HS-5 (cell line): Measurements from ENCODE around the gene HLA-E.
"Not testable (repeated sequence)": the region's sequence is repeated elsewhere in the genome, so short reads cannot be mapped to it uniquely, and the experiment has no call there.

ENCODE experiments used
- DNase-seq: peaks from one replicate; pipeline ENCODE4 v3.0.0-alpha.2; 2012; ENCODE audit warnings: low read depth

Gene HLA-E

DNA sequence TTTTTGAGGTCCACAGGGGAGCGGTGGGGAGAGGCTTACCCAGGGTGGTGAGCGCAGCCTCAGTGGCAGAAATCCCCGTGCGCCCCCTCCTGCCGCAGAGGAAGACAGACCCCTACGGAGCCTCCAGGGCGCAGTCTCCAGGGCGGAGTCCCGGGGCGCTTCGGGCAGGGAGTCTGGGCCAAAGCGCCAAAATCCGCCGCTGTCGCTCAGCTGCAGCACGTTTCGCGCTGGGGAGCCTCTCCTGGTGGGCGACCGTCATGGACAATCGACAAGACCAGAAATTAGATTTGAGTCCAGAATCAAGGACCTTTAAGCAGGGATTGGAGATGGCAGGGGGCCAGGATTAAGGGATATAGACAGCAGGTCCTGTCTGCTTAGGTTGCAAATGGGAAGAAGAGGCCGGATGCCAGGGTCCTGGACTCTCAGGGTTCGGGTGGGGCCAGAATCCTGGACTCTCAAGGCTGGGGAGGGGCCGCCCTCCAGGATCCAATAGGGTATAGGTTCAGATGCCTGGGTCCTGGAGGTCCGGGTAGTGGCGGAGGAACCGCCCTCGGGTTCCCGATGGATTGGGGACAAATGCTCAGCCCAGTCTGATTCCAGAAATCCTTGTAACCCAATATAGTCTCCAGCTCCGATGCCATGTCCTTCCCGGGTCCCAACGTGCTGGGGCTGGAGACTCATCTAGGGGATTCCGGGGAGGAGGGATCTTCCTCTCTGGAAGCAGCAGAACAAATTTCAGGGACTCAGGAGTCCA is 7.9 kb upstream of the HLA-E start:
- DNase-seq, result no peak

DNA sequence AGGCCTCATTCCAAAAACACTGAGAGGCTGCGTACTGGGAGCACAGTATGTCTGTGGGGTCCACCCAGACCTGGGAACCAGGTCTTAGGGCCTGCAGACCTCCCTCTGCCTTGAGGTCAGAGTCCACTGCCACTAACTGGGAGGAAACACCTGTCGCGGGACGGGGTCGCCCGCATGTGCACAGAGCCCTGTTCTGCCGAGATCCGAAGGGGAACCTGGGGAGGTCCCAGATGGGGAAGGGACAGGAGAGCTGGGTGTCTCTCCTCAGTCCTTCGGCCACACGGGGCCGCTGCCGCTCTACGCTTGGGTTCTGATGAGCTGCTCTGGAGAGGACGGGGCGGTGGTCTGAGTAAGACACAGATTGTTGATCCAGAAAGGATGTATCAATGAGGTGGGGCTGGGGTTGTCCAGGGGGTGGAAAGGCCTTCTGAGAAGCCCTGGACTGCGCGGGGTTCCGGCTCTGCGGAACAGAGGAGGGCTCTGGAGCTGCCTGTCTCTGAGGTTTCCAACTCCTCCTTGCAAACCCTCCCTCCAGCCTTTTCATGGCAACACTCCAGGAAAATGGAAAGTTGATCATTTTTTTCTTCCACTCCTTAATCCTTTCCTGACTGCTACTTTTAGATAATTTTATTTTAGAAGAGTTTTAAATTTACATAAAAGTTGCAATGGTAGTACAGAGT is 7.2 kb upstream of the HLA-E start:
- not testable (repeated sequence) for DNase-seq

DNA sequence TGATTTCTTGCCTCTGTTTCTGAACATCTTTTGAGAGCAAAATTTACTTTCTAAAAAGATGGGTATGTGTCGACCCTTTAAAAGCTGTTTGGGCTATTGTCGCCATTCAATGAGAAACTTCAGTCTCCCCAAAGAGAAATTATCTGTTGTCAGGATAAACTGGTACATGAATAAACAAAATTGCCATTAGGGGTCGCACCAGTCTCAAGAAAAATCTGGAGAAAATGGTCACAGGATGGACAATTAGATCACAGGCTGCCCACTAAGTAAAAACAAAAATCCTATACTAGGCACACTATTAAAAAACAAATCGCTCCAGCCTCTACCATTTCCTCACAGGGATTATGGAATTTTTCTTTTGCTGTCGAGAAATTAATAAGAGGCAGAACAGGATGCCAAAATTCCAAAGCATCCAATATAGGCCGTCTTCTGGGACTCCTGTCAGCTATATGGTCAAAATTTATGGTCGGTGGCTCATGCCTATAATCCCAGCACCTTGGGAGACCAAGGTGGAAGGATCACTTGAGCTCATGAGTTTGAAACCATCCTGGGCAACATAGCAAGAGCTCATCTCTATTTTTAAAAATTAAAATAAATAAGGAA is 5.5 kb upstream of the HLA-E start:
- peak; percentile 58 for DNase-seq

DNA sequence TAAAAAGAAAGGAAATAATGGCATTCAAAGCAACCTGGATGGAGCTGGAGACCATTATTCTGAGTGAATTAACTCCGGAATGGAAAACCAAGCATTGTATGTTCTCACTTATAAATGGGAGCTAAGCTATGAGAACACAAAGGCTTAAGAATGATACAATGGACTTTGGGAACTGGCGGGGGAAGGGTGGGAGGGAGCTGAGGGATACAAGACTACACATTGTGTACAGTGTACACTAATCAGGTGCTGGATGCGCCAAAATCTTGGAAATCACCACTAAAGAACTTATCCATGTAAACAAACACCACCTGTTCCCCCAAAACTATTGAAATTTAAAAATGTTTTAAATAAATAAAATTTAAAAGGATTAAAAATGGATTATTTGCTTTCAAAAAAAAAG is 4.1 kb upstream of the HLA-E start:
- DNase-seq, result no peak

- DNase-seq, result no peak
Observed at GRCh38 chr6:30487926-30488325, 1.4 kb upstream of the HLA-E start.

DNA sequence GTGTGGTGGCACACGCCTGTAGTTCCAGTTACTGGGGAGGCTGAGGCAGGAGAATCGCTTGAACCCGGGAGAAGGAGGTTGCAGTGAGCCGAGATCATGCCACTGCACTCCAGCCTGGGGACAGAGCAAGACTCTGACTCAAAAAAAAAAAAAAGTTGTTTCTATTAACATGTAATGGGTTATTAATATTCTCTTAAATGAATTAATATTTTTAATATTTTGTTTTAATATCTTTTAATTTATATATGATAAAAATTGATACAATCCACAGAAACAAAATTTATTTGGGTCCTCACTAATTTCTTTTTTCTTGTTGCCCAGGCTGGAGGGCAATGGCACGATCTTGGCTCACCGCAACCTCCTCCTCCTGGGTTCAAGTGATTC is 620 bp upstream of the HLA-E start:
- not testable (repeated sequence) for DNase-seq

DNA sequence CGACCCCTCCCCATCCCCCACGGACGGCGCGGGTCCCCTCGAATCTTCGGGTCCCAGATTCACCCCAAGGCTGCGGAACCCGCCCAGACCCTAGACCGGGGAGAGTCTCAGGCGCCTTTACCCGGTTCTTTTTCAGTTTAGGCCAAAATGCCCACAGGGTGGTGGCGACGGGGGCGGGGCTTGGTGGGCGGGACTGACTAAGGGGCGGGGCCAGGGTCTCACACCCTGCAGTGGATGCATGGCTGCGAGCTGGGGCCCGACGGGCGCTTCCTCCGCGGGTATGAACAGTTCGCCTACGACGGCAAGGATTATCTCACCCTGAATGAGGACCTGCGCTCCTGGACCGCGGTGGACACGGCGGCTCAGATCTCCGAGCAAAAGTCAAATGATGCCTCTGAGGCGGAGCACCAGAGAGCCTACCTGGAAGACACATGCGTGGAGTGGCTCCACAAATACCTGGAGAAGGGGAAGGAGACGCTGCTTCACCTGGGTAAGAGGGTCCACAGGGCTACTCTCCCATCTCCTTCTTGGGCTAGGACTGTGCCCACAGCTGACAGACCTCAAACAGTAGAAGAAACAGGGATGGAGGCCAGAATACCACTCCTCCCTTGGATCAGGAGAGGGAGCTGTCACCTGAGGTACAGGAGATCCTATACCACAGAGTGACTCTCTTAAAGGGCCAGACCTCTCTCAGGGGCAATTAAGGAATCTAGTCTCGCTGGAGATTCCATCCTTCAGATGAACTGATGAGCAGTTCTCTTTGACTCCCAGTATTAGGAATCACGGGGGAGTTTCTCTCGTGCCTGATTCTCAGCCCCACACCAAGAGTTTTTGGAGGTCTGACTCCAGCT is 942 bp downstream of the HLA-E start:
- DNase-seq, result no peak

- not testable (repeated sequence) for DNase-seq
Observed at GRCh38 chr6:30491291-30491953, 2.1 kb downstream of the HLA-E start.

- DNase-seq, result no peak
Observed at GRCh38 chr6:30491991-30492952, 3.0 kb downstream of the HLA-E start.

DNA sequence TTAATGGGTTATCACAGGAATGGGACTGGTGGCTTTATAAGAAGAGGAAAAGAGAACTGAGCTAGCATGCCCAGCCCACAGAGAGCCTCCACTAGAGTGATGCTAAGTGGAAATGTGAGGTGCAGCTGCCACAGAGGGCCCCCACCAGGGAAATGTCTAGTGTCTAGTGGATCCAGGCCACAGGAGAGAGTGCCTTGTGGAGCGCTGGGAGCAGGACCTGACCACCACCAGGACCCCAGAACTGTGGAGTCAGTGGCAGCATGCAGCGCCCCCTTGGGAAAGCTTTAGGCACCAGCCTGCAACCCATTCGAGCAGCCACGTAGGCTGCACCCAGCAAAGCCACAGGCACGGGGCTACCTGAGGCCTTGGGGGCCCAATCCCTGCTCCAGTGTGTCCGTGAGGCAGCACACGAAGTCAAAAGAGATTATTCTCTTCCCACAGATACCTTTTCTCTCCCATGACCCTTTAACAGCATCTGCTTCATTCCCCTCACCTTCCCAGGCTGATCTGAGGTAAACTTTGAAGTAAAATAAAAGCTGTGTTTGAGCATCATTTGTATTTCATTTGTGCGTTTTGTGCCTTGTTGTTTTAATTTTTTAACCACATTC is 4.4 kb downstream of the HLA-E start:
- no peak for DNase-seq

- DNase-seq, result no peak
Observed at GRCh38 chr6:30494291-30494861, 5.1 kb downstream of the HLA-E start.

DNA sequence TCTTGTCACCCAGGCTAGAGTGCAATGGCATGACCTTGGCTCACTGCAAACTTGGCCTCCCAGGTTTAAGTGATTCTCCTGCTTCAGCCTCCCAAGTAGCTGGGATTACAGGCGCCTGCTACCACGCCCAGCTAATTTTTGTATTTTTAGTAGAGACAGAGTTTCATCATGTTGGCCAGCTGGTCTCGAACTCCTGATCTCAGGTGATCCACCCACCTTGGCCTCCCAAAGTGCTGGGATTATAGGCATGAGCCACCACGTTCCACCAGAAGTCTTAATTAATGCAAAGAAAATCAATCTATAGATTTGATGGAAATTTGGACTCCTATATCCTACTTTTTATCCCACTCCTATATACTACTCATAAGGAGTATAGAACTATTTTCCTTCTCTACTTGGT is 5.8 kb downstream of the HLA-E start:
- DNase-seq, result not testable (repeated sequence)

- no peak for DNase-seq
Observed at GRCh38 chr6:30495993-30496392, 6.7 kb downstream of the HLA-E start.

- DNase-seq, result not testable (repeated sequence)
Observed at GRCh38 chr6:30497261-30497599, 7.9 kb downstream of the HLA-E start.

DNA sequence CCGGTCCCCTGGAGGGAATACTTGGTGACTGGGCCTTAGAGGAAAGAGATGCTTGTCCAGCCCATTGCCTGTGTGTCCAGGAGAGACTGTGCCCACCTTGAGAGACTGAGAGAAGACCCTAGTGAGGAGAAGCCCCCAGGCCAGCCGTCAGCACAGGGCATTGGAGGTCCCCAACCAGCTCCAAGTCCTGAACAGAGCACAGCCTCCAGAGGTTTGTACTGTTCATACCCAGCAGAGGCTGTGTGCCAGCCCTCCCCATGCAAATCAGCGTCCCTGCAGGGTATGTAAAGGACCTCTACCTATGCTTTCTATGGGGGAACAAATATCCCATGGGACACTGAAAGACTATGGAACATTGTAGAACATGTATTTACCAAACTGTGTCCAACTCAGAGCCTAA is 8.4 kb downstream of the HLA-E start:
- DNase-seq, result no peak

DNA sequence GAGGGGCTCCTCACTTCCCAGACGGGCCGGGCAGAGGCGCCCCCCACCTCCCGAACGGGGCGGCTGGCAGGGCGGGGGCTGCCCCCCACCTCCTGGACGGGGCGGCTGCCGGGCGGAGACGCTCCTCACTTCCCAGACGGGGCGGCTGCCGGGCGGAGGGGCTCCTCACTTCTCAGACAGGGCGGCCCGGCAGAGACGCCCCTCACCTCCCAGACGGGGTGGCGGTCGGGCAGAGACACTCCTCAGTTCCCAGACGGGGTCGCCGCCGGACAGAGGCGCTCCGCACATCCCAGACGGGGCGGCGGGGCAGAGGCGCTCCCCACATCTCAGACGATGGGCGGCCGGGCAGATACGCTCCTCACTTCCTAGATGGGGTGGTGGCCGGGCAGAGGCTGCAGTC is 9.4 kb downstream of the HLA-E start:
- DNase-seq, result not testable (repeated sequence)

- no peak for DNase-seq
Observed at GRCh38 chr6:30500421-30501355, 11.4 kb downstream of the HLA-E start.

GRCh38 chr6:30507849-30508827 is 18.8 kb downstream of the HLA-E start:
- DNase-seq, result no peak
